SK-N-SH treated with all-trans-retinoic acid at 6 μM for 48 hours (cell line): Measurements from ENCODE around the gene KIAA1217.

ENCODE experiments used
- ARNTL ChIP-seq: fragments of 450-650 bp; formaldehyde crosslinking; IDR thresholded peaks from 2 replicates; pipeline ENCODE4 v1.5.0; 2020; ENCODE audit warnings: low read depth, mild to moderate bottlenecking, moderate library complexity, borderline replicate concordance
- BACH2 ChIP-seq: fragments of 250-450 bp; sonication (Bioruptor Pico); IDR thresholded peaks from 2 replicates; pipeline ENCODE4 v1.9.0; 2021; ENCODE audit warnings: mild to moderate bottlenecking, borderline replicate concordance
- CSDC2 ChIP-seq: fragments of 250-450 bp; sonication (Bioruptor Pico); IDR thresholded peaks from 2 replicates; pipeline ENCODE4 v1.5.0; 2020; ENCODE audit warnings: mild to moderate bottlenecking, moderate library complexity
- CSRNP3 ChIP-seq: fragments of 250-450 bp; sonication (Bioruptor Pico); IDR thresholded peaks from 2 replicates; pipeline ENCODE4 v1.5.1; 2021; ENCODE audit warnings: mild to moderate bottlenecking, moderate library complexity
- PATZ1 ChIP-seq: fragments of 250-450 bp; sonication (Bioruptor Pico); IDR thresholded peaks from 2 replicates; pipeline ENCODE4 v1.8.0; 2020; ENCODE audit warnings: mild to moderate bottlenecking, moderate library complexity, borderline replicate concordance
- RARB ChIP-seq: fragments of 250-450 bp; sonication (Bioruptor Pico); IDR thresholded peaks from 2 replicates; pipeline ENCODE4 v1.8.0; 2021; ENCODE audit warnings: mild to moderate bottlenecking, moderate library complexity
- SNAI2 ChIP-seq: fragments of 250-450 bp; sonication (Bioruptor Pico); IDR thresholded peaks from 2 replicates; pipeline ENCODE4 v1.5.0; 2020; ENCODE audit warnings: mild to moderate bottlenecking, moderate library complexity
- TCF4 ChIP-seq: fragments of 250-450 bp; sonication (Bioruptor Pico); IDR thresholded peaks from 2 replicates; pipeline ENCODE4 v1.8.0; 2021; ENCODE audit warnings: mild to moderate bottlenecking, moderate library complexity, borderline replicate concordance
- ZC3H10 ChIP-seq: fragments of 250-450 bp; sonication (Bioruptor Pico); IDR thresholded peaks from 2 replicates; pipeline ENCODE4 v1.5.1; 2021; ENCODE audit warnings: mild to moderate bottlenecking, moderate library complexity
- ZFP3 ChIP-seq: fragments of 250-450 bp; sonication (Bioruptor Pico); IDR thresholded peaks from 2 replicates; pipeline ENCODE4 v1.5.0; 2020; ENCODE audit warnings: mild to moderate bottlenecking, moderate library complexity
- ZFP30 ChIP-seq: fragments of 450-650 bp; formaldehyde crosslinking; IDR thresholded peaks from 2 replicates; pipeline ENCODE4 v1.5.0; 2022; ENCODE audit warnings: mild to moderate bottlenecking, moderate library complexity
- TF ChIP-seq, protein P1 (sequence below): fragments of 250-450 bp; sonication (Bioruptor Pico); IDR thresholded peaks from 2 replicates; pipeline ENCODE4 v1.5.0; 2020; ENCODE audit warnings: mild to moderate bottlenecking, moderate library complexity

DNA sequence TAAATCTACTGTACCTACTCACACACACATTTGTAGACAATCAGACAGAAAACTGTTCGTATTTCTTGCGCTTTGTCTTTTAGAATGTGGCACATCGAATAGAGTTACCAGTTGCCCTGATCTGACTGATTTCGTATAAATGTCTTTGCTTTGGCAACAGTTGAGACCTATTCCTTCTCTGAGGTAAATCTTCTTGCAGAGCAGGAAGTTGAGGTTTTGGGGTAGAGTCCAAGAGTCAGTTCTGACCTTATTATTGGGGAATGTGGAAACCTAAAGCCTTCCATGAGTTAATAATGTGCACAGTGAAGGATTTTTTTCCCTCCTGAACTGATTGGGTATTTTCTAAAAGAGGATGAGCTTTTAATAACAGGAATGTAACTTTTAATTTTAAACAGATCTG lies 135.3 kb downstream of the KIAA1217 start:
- TF ChIP-seq PATZ1 (no peak), ZFP3 (no peak), ARNTL (no peak), RARB (CRISPR knock-in tag) (no peak), TCF4 (CRISPR knock-in tag) (no peak), CSDC2 (CRISPR knock-in tag) (no peak), BACH2 (CRISPR knock-in tag) (no peak), ZFP30 (CRISPR knock-in tag) (no peak), ZC3H10 (CRISPR knock-in tag) (peak; percentile 19; the same call in 1 of the 2 replicates), CSRNP3 (CRISPR knock-in tag) (no peak), SNAI2 (CRISPR knock-in tag) (no peak)
- TF ChIP-seq, protein P1, sequence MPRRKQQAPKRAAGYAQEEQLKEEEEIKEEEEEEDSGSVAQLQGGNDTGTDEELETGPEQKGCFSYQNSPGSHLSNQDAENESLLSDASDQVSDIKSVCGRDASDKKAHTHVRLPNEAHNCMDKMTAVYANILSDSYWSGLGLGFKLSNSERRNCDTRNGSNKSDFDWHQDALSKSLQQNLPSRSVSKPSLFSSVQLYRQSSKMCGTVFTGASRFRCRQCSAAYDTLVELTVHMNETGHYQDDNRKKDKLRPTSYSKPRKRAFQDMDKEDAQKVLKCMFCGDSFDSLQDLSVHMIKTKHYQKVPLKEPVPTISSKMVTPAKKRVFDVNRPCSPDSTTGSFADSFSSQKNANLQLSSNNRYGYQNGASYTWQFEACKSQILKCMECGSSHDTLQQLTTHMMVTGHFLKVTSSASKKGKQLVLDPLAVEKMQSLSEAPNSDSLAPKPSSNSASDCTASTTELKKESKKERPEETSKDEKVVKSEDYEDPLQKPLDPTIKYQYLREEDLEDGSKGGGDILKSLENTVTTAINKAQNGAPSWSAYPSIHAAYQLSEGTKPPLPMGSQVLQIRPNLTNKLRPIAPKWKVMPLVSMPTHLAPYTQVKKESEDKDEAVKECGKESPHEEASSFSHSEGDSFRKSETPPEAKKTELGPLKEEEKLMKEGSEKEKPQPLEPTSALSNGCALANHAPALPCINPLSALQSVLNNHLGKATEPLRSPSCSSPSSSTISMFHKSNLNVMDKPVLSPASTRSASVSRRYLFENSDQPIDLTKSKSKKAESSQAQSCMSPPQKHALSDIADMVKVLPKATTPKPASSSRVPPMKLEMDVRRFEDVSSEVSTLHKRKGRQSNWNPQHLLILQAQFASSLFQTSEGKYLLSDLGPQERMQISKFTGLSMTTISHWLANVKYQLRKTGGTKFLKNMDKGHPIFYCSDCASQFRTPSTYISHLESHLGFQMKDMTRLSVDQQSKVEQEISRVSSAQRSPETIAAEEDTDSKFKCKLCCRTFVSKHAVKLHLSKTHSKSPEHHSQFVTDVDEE (CRISPR knock-in tag), result no peak
